SK-N-SH (cell line): ENCODE results near the gene EXOC3. TPM values are rescaled to one million over a fixed set of nuclear protein-coding genes. Genes with fewer than 3 reads are reported as not detected.

Experiments
- CTCF ChIA-PET: fragments of 300-600, 350-600 bp; formaldehyde crosslinking; extraction: SDS; loops from one replicate; lab custom pipeline; 2021; lab: Yijun Ruan, JAX
- POLR2A ChIA-PET: fragments of 350-600 bp; sonication (Branson Sonifier 250); formaldehyde crosslinking; extraction: SDS; loops from one replicate; lab custom pipeline; 2020; ENCODE audit warnings: antibody characterized with exemption, inconsistent platforms; lab: Yijun Ruan, JAX
- DNase-seq: peaks from one replicate; pipeline ENCODE4 v3.0.0; 2012
- H2AFZ ChIP-seq: fragments of 200-600 bp; sonication (generic); 2 replicates; pipeline ENCODE4 v1.8.1; 2016; ENCODE audit warnings: antibody characterized with exemption, mild to moderate bottlenecking, low read depth
- H3F3A ChIP-seq: fragments of 200-600 bp; sonication (generic); replicated peaks from 2 replicates; pipeline ENCODE3; 2016; ENCODE audit warnings: antibody characterized with exemption, mild to moderate bottlenecking; ENCODE audit not compliant: insufficient read depth
- H3K27ac ChIP-seq, 2 experiments: fragments of 200-500 bp in 1 of 2; fragments of 200-600 bp in 1 of 2; sonication (Bioruptor generic) in 1 of 2; sonication (generic), shearing (Covaris generic) in 1 of 2; 2 replicates each; pipeline versions ENCODE4 v1.5.1 to v1.6.1; 2014 to 2016; ENCODE audit warnings: low read depth in 2 of 2, inconsistent platforms in 1 of 2, low read length in 1 of 2, mild to moderate bottlenecking in 1 of 2, mixed read lengths in 1 of 2
- H3K27me3 ChIP-seq: fragments of 200-600 bp; sonication (generic), shearing (Covaris generic); 2 replicates; pipeline ENCODE4 v1.6.1; 2016; ENCODE audit warnings: mixed run types; ENCODE audit not compliant: insufficient read depth
- H3K36me3 ChIP-seq, 2 experiments: fragments of 200-500 bp in 1 of 2; fragments of 200-600 bp in 1 of 2; sonication (Bioruptor generic) in 1 of 2; sonication (generic) in 1 of 2; replicated peaks in 1 of 2; 2 replicates each; pipeline versions ENCODE3 to v1.5.1; 2014 to 2016; ENCODE audit warnings: low read length in 1 of 2, mild to moderate bottlenecking in 1 of 2; ENCODE audit not compliant: insufficient read depth in 2 of 2, control insufficient read depth in 1 of 2
- H3K4me1 ChIP-seq, 2 experiments: fragments of 200-500 bp in 1 of 2; fragments of 200-600 bp in 1 of 2; sonication (Bioruptor generic) in 1 of 2; sonication (generic), shearing (Covaris generic) in 1 of 2; 2 replicates each; pipeline versions ENCODE4 v1.5.1 to v1.6.1; 2014 to 2016; ENCODE audit warnings: low read depth in 1 of 2, low read length in 1 of 2, mixed run types in 1 of 2; ENCODE audit not compliant: insufficient read depth in 2 of 2, control insufficient read depth in 1 of 2
- H3K4me2 ChIP-seq: fragments of 200-600 bp; sonication (generic), shearing (Covaris generic); 2 replicates; pipeline ENCODE4 v1.6.1; 2017; ENCODE audit warnings: mixed run types
- H3K4me3 ChIP-seq, 2 experiments: fragments of 200-500 bp in 1 of 2; fragments of 200-600 bp in 1 of 2; sonication (Bioruptor generic) in 1 of 2; sonication (generic), shearing (Covaris generic) in 1 of 2; 2 replicates each; pipeline versions ENCODE4 v1.5.1 to v1.8.1; 2014 to 2016; ENCODE audit warnings: low read depth in 2 of 2, inconsistent platforms in 1 of 2, low read length in 1 of 2, mild to moderate bottlenecking in 1 of 2, mixed read lengths in 1 of 2, moderate library complexity in 1 of 2
- H3K79me2 ChIP-seq: fragments of 200-600 bp; sonication (generic); 2 replicates; pipeline ENCODE4 v1.8.1; 2017; ENCODE audit warnings: mild to moderate bottlenecking; ENCODE audit not compliant: insufficient read depth
- H3K9ac ChIP-seq: fragments of 200-600 bp; sonication (generic); 2 replicates; pipeline ENCODE4 v1.6.1; 2017; ENCODE audit warnings: mixed run types
- H3K9me2 ChIP-seq: fragments of 200-600 bp; sonication (generic); 2 replicates; pipeline ENCODE4 v1.6.1; 2017; ENCODE audit warnings: mixed run types
- H3K9me3 ChIP-seq: fragments of 200-600 bp; sonication (generic); 2 replicates; pipeline ENCODE4 v1.6.1; 2017; ENCODE audit warnings: mixed run types, mild to moderate bottlenecking, moderate library complexity
- H4K20me1 ChIP-seq: fragments of 200-600 bp; sonication (generic); 2 replicates; pipeline ENCODE4 v1.6.1; 2017; ENCODE audit warnings: mild to moderate bottlenecking, mixed run types; ENCODE audit not compliant: insufficient read depth
- ELF1 ChIP-seq: IDR thresholded peaks from 2 replicates; pipeline ENCODE4 v1.4.0; 2012
- FOXM1 ChIP-seq: IDR thresholded peaks from 2 replicates; pipeline ENCODE4 v1.4.0; 2012; ENCODE audit warnings: low read depth, mild to moderate bottlenecking
- MXI1 ChIP-seq: IDR thresholded peaks from 2 replicates; pipeline ENCODE4 v1.6.1; 2012; ENCODE audit warnings: mild to moderate bottlenecking, low read depth, low read length, improper control_type of control experiment
- NFIC ChIP-seq: IDR thresholded peaks from 2 replicates; pipeline ENCODE4 v1.4.0; 2012; ENCODE audit warnings: borderline replicate concordance
- RAD21 ChIP-seq: IDR thresholded peaks from 2 replicates; pipeline ENCODE4 v1.6.1; 2012; ENCODE audit warnings: mild to moderate bottlenecking, low read length
- RFX5 ChIP-seq: IDR thresholded peaks from 2 replicates; pipeline ENCODE4 v1.6.1; 2012; ENCODE audit warnings: mild to moderate bottlenecking, improper control_type of control experiment, low read length
- RXRA ChIP-seq: IDR thresholded peaks from 2 replicates; pipeline ENCODE4 v1.4.0; 2012; ENCODE audit warnings: low read depth, mild to moderate bottlenecking, borderline replicate concordance
- SIN3A ChIP-seq: IDR thresholded peaks from 2 replicates; pipeline ENCODE4 v1.6.1; 2012; ENCODE audit warnings: low read depth, mild to moderate bottlenecking, low read length, moderate library complexity, borderline replicate concordance
- SMC3 ChIP-seq: IDR thresholded peaks from 2 replicates; pipeline ENCODE4 v1.6.1; 2012; ENCODE audit warnings: low read depth, low read length, improper control_type of control experiment
- ZBTB33 ChIP-seq: IDR thresholded peaks from 2 replicates; pipeline ENCODE4 v1.4.0; 2012; ENCODE audit warnings: low read depth, borderline replicate concordance
- WGBS: methylation state at CpG from one replicate; pipeline ENCODE4 v1.1.6; 2017; ENCODE audit warnings: low lambda C conversion rate; 5-methylcytosine and 5-hydroxymethylcytosine counted together
- polyA plus RNA-seq, 3 experiments: library from polyadenylated mRNA; depleted of rRNA; stranded (reverse); fragments of >200 nt; gene quantifications; 2 replicates each; pipeline ENCODE4 v1.2.3, GENCODE V29; 2012
- TF ChIP-seq, protein P1 (sequence below): fragments of 200-600 bp; sonication (generic); IDR thresholded peaks from 2 replicates; pipeline ENCODE4 v1.6.1; 2017; ENCODE audit warnings: antibody characterized with exemption, mild to moderate bottlenecking, moderate library complexity
- TF ChIP-seq, protein P2 (sequence below): fragments of 150-350 bp; IDR thresholded peaks from 2 replicates; pipeline ENCODE4 v1.6.1; 2016; ENCODE audit warnings: mild to moderate bottlenecking, low read depth, low read length

The EXOC3 gene
- polyA plus RNA-seq, 1 of the 3 experiments (the other 2 are of a cell fraction): 25.7 TPM

DNA sequence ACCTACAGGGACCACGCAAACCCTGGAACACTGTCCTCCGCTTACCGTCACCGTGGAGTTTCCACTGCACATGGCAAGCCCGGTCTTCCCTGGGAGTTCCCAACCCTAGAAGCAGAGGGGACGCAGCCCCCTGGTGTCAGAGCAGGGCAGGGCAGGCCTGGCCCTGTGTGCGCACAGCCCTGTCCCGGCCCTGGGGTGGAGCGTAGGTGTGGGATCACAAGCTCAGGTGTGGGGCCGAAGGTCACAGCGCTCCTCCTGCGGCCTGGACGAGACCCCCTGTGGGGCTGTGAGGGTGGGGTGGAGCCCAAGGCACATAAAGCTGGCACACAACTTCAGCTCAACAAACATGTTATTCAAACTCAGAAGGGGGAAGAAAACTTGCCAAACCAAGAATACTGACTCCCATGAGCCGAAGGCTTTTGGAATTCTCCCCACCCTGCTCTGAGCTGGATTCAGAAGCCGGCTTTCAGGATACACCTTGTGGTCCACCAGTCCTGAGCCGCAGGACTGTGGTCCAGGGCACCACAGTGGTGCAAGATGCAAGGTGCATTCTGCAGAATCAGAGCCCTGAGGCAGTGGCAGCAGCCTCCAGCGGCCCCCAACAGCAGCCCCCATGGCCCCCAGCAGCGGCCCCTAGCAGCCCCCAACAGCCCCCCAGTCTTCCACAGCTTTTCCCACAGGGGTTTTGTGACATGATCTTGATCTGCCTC is 11.8 kb upstream of the EXOC3 start:
- H3K9me3 ChIP-seq: no peaks in the 10 kb centered on the region
- no peak overlapping the region; a peak in 1 of 4 replicates for H3K4me3 ChIP-seq
- no peaks in the 10 kb centered on the region for H3F3A ChIP-seq
- CTCF ChIA-PET: interaction anchor here (0.6 to 2.7 kb wide), 26 partner anchors 9 to 405 kb away, joined by 3 to 18 read pairs (median 3); partner anchors contain the start of genes AHRR and PDCD6
- WGBS: 31% methylated on average over 7 of the region's 18 CpGs
- POLR2A ChIA-PET: no interaction called here
- no peak overlapping the region for H3K9ac ChIP-seq
- DNase-seq: peak; percentile 93
- H3K27ac ChIP-seq: no peak overlapping the region
- no peaks in the 10 kb centered on the region for H3K79me2 ChIP-seq
- H3K36me3 ChIP-seq: no peaks in the 10 kb centered on the region
- peak; percentile 77 for TF ChIP-seq SMC3
- TF ChIP-seq, protein P1, sequence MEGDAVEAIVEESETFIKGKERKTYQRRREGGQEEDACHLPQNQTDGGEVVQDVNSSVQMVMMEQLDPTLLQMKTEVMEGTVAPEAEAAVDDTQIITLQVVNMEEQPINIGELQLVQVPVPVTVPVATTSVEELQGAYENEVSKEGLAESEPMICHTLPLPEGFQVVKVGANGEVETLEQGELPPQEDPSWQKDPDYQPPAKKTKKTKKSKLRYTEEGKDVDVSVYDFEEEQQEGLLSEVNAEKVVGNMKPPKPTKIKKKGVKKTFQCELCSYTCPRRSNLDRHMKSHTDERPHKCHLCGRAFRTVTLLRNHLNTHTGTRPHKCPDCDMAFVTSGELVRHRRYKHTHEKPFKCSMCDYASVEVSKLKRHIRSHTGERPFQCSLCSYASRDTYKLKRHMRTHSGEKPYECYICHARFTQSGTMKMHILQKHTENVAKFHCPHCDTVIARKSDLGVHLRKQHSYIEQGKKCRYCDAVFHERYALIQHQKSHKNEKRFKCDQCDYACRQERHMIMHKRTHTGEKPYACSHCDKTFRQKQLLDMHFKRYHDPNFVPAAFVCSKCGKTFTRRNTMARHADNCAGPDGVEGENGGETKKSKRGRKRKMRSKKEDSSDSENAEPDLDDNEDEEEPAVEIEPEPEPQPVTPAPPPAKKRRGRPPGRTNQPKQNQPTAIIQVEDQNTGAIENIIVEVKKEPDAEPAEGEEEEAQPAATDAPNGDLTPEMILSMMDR: peak; percentile 63
- TF ChIP-seq ELF1: no peak
- TF ChIP-seq ZBTB33: no peak
- TF ChIP-seq RAD21: peak; percentile 75
- TF ChIP-seq, all 33 proteins: peak for 3
- Histone ChIP-seq H2AFZ (no peak overlapping the region), H3K9me2 (no peaks in the 10 kb centered on the region), H3K27me3 (no peaks in the 10 kb centered on the region), H3K4me1 (peaks cover 0 to 3% of the 10 kb centered on the region in 2 experiments; a peak in 1 of 4 replicates), H4K20me1 (no peaks in the 10 kb centered on the region), H3K4me2 (no peak overlapping the region)

GRCh38 chr5:431711-432050 is 11.3 kb upstream of the EXOC3 start:
- no peaks in the 10 kb centered on the region for H3K9me3 ChIP-seq
- CTCF ChIA-PET: interaction anchor here (0.6 to 2.7 kb wide), 24 partner anchors 10 to 405 kb away, joined by 3 to 18 read pairs (median 3); partner anchors contain the start of gene AHRR
- POLR2A ChIA-PET: no interaction called here
- H3K4me2 ChIP-seq: no peak overlapping the region
- H2AFZ ChIP-seq: no peak overlapping the region
- H3K9me2 ChIP-seq: no peaks in the 10 kb centered on the region
- DNase-seq: no peak
- WGBS: 84% methylated on average over 4 of the region's 4 CpGs
- no peaks in the 10 kb centered on the region for H3K36me3 ChIP-seq
- no peak overlapping the region for H3K4me3 ChIP-seq
- H3K9ac ChIP-seq: no peak overlapping the region
- H3K79me2 ChIP-seq: no peaks in the 10 kb centered on the region
- H4K20me1 ChIP-seq: no peaks in the 10 kb centered on the region
- H3F3A ChIP-seq: no peaks in the 10 kb centered on the region
- peaks cover 0 to 3% of the 10 kb centered on the region in 2 experiments; a peak in 1 of 4 replicates for H3K4me1 ChIP-seq
- H3K27me3 ChIP-seq: no peaks in the 10 kb centered on the region
- no peak overlapping the region for H3K27ac ChIP-seq
- TF ChIP-seq, protein P2, sequence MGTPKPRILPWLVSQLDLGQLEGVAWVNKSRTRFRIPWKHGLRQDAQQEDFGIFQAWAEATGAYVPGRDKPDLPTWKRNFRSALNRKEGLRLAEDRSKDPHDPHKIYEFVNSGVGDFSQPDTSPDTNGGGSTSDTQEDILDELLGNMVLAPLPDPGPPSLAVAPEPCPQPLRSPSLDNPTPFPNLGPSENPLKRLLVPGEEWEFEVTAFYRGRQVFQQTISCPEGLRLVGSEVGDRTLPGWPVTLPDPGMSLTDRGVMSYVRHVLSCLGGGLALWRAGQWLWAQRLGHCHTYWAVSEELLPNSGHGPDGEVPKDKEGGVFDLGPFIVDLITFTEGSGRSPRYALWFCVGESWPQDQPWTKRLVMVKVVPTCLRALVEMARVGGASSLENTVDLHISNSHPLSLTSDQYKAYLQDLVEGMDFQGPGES: no peak
- TF ChIP-seq FOXM1: no peak
- TF ChIP-seq, protein P1: no peak
- TF ChIP-seq SIN3A: no peak
- no peak for TF ChIP-seq ZBTB33
- TF ChIP-seq NFIC: no peak
- no peak for TF ChIP-seq RFX5
- no peak for TF ChIP-seq MXI1
- TF ChIP-seq RXRA: no peak
